Lower leg skin (tissue), 3 donors: ENCODE measurements around the gene VPS4B.

Experiments used
- CTCF ChIP-seq, 3 donors: fragments of 450-650 bp; IDR thresholded peaks; one replicate each; pipeline ENCODE4 v1.5.1; 2016; ENCODE audit warnings: antibody characterized with exemption in 3 of 3, mild to moderate bottlenecking in 3 of 3, moderate library complexity in 2 of 3
- POLR2A ChIP-seq, 2 donors: fragments of 450-650 bp; IDR thresholded peaks; one replicate each; pipeline ENCODE4 v1.6.1; 2016 to 2017; ENCODE audit warnings: antibody characterized with exemption in 2 of 2, mild to moderate bottlenecking in 1 of 2, moderate library complexity in 1 of 2

- no peak for TF ChIP-seq POLR2A (IDR thresholded peaks at IDR 0.05)
- no peak for TF ChIP-seq CTCF (IDR thresholded peaks at IDR 0.05)
Measured at GRCh38 chr18:63366213-63367052, 55.8 kb downstream of the VPS4B start.
